ENCODE results near the gene ANXA1. TPM values are rescaled to one million over a fixed set of nuclear protein-coding genes. Genes with fewer than 3 reads are reported as not detected.

The ANXA1 gene
- total and polyA plus RNA-seq, 11 donors, result 29.4 to 139 (median 52.7) TPM

- intact Hi-C loops (cut with DNase I), result no loop called here
- 96 to 98% (median 97%) methylated on average over 1 of the region's 1 CpG for WGBS, 4 donors
- Histone ChIP-seq H3K9me3 (no peaks in the 10 kb centered on the region), H3K36me3 (no peaks in the 10 kb centered on the region), H3K4me1 (no peaks in the 10 kb centered on the region), H3K27me3 (no peaks in the 10 kb centered on the region), H3K4me3 (no peak overlapping the region), H3K27ac (no peak overlapping the region)
- DNase-seq, result no peak
- ATAC-seq, result no peak
- no peak for TF ChIP-seq POLR2A (IDR thresholded peaks at IDR 0.05)
- TF ChIP-seq CTCF (IDR thresholded peaks at IDR 0.05), result no peak
Observed at GRCh38 chr9:73116880-73117279, 34.8 kb upstream of the ANXA1 start.

GRCh38 chr9:73118286-73118685, 33.4 kb upstream of the ANXA1 start:
- TF ChIP-seq POLR2A (IDR thresholded peaks at IDR 0.05) (no peak), CTCF (IDR thresholded peaks at IDR 0.05) (no peak)
- Histone ChIP-seq H3K27me3 (no peaks in the 10 kb centered on the region), H3K4me1 (no peaks in the 10 kb centered on the region), H3K27ac (no peak overlapping the region), H3K36me3 (no peaks in the 10 kb centered on the region), H3K9me3 (no peaks in the 10 kb centered on the region), H3K4me3 (no peak overlapping the region)
- ATAC-seq, result no peak
- DNase-seq, result no peak
- intact Hi-C loops (cut with DNase I), result no loop called here

GRCh38 chr9:73118898-73119554, 32.6 kb upstream of the ANXA1 start:
- H3K27ac ChIP-seq, result no peak overlapping the region
- no peak for TF ChIP-seq POLR2A (IDR thresholded peaks at IDR 0.05)
- TF ChIP-seq CTCF (IDR thresholded peaks at IDR 0.05), result no peak
- H3K4me3 ChIP-seq, result no peak overlapping the region
- WGBS, 4 donors, result 83 to 90% (median 90%) methylated on average over 4 of the region's 4 CpGs
- H3K27me3 ChIP-seq, result no peaks in the 10 kb centered on the region
- intact Hi-C loops (cut with DNase I), result no loop called here
- H3K36me3 ChIP-seq, result no peaks in the 10 kb centered on the region
- ATAC-seq (no peak), DNase-seq (no peak)
- no peaks in the 10 kb centered on the region for H3K9me3 ChIP-seq
- no peaks in the 10 kb centered on the region for H3K4me1 ChIP-seq

- Histone ChIP-seq H3K27me3 (no peaks in the 10 kb centered on the region), H3K9me3 (no peaks in the 10 kb centered on the region), H3K36me3 (no peaks in the 10 kb centered on the region), H3K4me1 (no peaks in the 10 kb centered on the region), H3K27ac (no peak overlapping the region), H3K4me3 (no peak overlapping the region)
- DNase-seq (no peak), ATAC-seq (no peak)
- no peak for TF ChIP-seq POLR2A (IDR thresholded peaks at IDR 0.05)
- TF ChIP-seq CTCF (IDR thresholded peaks at IDR 0.05), result no peak
- 71 to 82% (median 78%) methylated on average over 1 of the region's 1 CpG for WGBS, 4 donors
- intact Hi-C loops (cut with DNase I), result no loop called here
Observed at GRCh38 chr9:73121375-73121935, 30.2 kb upstream of the ANXA1 start.
